EH (cell line): ENCODE results near the gene SLIT1.
A peak's percentile ranks its signal among the peaks of the same experiment; 100 is the strongest.

Experiments used
- DNase-seq: peaks from one replicate; pipeline ENCODE4 v3.0.0-alpha.2; 2015; ENCODE audit warnings: low read depth

SLIT1 gene

DNA sequence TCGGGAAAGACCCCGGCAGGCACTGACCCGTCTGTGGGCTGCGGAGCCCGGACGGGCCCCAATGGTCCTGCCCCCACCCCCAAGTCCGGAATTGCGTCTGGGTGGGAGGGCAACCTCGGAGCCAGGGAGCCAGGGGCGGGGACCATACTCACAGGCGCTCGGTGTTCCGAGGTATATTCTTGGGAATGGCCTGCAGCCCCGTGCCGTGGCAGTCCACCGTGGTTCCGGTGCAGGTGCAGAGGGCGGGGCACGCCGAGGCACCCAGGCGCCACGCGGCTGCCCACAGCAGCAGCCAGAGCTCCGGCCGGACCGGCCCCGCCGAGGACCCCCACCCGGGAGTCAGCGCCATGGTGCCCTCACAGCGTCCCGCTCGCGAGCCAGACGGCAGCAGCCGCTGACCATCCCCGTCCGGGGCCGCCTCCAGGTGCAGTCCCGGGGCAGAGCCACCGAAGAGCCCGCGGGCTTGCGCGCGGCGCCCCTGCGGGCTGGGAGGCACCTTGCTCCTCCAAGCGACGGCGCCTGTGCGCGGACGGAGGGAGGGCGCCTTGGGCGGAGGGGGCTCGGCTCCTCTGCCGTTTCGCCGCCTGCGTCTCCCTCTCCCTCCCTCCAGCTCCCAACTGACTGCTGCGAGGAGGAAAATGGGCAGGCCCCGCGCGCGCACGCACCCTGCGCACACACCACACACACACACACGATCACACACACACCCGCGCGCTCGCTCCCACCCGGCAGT, at the start of gene SLIT1:
SLIT1 (minus strand) TSS at position 634 of the 733 bp plus-strand sequence; CDS start at position 349, 285 bp downstream.
- DNase-seq, result no peak

GRCh38 chr10:97235353-97235752, 49.6 kb upstream of the SLIT1 start:
- DNase-seq, result no peak

- peak; percentile 56 for DNase-seq
Observed at GRCh38 chr10:97234400-97234799, 48.6 kb upstream of the SLIT1 start.

- DNase-seq, result peak; percentile 36
Observed at GRCh38 chr10:97230146-97230545, 44.4 kb upstream of the SLIT1 start.

GRCh38 chr10:97229322-97230015, 43.7 kb upstream of the SLIT1 start:
- peak; percentile 4 for DNase-seq

GRCh38 chr10:97228775-97229157, 43.0 kb upstream of the SLIT1 start:
- no peak for DNase-seq

GRCh38 chr10:97228130-97228774, 42.5 kb upstream of the SLIT1 start:
- DNase-seq, result no peak

DNA sequence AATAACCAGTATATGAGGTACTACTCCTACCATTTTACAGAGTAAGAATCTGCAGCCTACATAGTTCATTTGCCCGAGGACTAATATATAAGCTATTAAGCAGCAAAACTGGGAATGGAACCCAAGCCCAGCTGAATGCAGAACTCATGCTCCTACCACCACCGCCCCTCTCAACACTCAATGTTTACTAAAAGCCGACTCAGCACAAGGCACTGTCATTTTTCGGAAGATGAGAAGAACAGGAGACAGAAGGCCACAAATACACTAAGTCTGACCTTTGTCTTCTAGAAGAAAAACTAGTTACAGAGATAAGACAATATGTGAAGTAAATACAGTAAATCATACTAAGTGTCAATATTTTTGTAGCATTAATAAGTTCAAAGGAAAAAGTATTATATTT, 40.6 kb upstream of the SLIT1 start:
- no peak for DNase-seq

DNA sequence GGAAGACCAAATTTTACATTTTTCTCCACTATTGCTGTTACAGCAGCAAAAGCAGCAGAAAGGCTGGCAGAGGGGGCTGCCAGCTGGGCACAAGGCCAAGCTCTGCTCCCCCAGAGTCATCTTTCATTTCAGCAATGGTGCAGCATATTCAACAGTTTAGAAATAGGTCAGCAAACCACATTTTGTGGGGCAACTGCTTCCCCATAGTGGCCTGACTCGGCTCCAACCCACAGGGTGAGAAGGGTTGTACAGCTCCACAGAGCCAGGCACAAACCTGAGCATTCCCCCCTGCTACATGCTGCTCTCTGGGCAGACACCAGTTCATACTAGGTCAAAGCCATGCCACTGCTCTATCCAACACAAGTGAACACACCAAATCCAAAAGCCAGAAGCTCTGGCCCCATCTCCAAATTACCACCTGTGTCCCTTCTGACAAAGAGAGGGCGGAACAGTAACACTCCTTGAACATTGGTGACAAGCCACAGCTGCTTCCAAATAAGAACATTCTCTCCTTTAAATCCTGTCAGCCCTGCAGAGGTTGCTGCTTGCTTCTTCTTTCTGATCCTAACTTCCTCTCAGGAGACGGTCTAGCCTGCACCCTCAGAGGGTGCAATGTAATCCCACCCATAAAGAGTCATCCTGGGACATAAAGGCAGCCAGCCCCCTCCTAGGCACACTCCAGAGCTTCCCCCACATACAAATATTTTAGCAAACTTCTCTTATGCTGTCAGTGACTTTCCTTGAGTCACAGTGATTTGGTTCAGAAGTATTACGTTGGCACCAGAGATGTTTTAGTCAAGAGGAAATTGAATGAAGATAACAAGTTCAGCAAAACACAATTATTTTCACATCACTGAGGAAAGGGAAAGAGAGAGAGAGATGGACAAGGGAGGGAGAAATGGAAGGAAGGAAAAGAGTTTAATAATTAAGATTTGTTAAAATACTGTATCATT, 39.0 kb upstream of the SLIT1 start:
- DNase-seq, result no peak

- no peak for DNase-seq
Observed at GRCh38 chr10:97222326-97222961, 36.7 kb upstream of the SLIT1 start.

DNA sequence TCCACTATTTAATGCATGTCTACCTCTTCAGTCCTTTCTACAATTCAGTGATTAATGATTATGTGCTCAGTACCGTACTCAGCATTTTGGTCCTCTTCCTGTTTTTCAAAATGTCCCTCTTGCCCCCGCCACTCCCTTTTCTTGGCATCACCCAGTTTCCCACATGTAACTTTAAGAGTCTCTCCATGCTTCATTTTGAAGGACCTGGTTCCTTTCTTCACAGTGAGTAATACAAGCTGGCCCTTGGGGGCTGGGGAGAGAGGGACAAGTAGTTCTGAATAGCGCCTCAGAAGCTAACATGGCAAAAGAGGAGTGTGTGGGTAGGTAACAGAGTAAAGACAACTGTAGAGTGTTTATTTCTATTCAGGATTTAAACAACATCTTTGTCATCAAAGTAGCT, 34.6 kb upstream of the SLIT1 start:
- no peak for DNase-seq

DNA sequence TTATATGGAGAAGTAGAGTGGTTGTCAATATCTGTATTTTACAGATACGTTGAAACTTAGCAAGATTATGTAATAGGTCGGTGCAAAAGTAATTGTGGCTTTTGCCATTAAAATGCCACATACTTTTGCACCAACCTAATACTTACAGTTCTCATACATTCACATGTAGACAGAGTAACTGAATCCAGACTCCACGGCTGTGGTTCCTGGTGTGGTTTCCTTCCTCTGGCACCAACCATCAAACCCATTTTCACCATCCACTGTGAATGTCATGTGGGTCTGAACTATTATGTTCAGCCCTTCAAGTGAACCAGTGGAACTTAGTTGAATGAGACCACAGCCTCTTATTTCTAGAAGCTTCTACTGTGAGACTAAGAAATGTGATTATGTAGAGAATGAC, 31.5 kb upstream of the SLIT1 start:
- DNase-seq, result peak; percentile 9

- DNase-seq, result no peak
Observed at GRCh38 chr10:97215619-97216260, 30.0 kb upstream of the SLIT1 start.

GRCh38 chr10:97213431-97213830, 27.7 kb upstream of the SLIT1 start:
- DNase-seq, result no peak

DNA sequence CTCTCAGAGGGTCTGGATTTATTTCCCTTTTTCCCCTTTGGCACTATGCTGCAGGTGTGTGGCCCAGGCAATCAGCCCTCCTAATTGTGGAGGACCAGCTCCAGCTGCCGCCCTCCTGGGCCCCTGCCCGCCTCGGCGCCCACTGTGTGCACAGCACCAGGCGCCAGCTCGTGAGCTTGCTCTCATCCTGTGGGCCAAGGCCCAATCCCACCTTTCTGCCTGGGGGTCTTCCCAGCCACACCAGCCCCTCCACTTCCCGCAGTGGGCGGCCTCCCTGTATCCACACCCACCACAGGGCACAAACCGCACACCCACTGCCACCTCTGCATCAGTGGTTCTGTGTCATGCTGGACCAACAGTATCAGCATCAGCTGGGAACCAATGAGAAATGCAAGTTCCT, 25.5 kb upstream of the SLIT1 start:
- no peak for DNase-seq

- DNase-seq, result peak; percentile 68
Observed at GRCh38 chr10:97210543-97210960, 24.8 kb upstream of the SLIT1 start.

DNA sequence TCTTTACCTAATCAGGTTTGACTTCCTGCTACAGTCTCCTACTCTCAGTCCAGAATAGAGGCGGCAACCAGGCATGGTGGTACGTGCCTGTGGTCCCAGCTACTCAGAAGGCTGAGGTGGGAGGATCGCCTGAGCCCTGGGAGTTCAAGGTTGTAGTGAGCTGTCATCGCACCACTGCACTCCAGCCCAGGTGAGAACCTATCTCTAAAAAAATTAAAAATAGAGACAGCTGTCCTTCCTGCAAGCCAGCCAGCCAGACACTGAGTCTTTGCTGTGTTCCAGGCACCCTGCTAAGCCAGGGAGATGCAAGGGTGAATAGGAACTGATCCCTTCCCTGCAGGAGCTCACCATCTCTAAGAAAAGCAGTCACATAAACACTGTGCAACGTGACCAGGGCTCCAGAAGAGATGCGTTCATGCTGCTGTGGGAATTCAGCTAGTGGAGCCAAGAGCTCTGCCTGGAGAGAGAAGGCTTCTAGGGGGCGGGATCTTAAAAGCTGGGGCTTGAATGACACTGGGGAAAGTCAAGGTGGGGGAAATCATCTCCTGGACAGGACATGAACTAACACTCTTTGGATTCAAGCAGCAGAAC, 22.1 kb upstream of the SLIT1 start:
- DNase-seq, result no peak

- DNase-seq, result no peak
Observed at GRCh38 chr10:97207131-97207530, 21.4 kb upstream of the SLIT1 start.

DNA sequence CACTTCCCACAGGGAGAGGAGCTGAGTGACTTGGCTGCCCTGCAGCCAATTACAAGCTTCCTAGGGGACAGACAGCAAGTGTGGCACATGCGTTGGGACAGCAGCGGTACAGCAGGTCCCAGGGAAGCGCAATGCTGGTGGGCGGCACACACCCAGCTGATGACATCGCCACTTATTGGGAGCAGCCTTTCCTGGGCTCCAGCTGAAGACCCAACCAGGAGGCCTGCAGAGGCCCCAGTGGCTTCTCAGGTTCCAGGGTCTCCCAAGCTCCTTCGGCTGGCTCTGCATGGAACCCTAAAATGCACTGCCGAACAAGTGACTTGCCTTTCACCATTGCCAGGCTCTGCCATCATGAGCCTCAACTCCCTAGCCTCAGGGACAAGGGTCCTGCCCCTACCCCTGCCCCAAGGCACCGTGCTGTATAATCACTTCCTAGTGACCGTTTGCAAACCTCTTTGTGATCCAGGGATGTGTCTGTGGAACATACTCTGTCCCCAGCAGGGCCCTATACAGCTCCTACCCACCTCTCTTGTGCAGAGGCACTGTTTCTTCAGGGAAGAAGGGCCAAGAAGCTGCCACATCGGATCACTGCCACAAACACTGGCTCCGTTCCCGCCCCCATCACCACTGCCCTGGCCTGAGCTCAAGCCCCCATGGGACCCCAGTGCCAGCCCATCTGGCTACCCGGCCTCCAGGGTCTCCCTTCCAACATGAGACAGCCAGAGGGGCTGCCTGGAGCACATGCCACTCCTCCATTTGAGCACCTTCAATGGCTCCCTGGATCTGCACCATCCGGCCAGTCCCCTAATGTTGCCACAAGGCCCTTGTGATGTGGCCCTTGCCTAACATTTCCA, 19.3 kb upstream of the SLIT1 start:
- DNase-seq, result no peak

- DNase-seq, result no peak
Observed at GRCh38 chr10:97203220-97203619, 17.5 kb upstream of the SLIT1 start.
